ENCODE results near the gene ITM2B.

Gene ITM2B

DNA sequence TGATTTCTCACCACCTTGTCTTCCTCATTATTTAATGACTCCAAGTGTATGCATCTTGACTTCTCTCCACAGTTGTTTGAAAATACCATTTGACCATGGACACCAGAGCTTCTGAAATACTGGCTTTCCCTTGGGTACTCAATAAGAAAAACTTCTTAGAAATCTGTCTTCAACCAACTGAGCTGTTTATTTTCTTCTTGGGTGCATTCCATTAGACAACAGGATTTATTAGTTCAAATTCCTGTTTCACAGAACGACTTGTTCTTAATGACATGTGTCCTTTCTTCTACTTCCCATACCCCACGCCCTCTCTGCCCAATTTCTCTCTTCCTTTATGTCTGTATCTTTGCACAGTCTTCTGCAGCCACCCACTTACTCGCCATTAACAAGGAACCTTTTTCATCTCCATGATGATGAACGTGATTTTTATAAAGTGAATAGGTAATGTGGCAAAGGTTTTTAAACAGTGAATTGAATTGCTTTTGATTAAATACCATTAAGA is 11.3 kb upstream of the ITM2B start:
- Histone ChIP-seq H3K4me3 (ENCODE audit: low read depth, low read length) (no peak overlapping the region), H3K4me1 (ENCODE audit: control insufficient read depth, insufficient read depth, low read length) (no peaks in the 10 kb centered on the region), H3K9me3 (ENCODE audit: control insufficient read depth, insufficient read depth, low read depth, low read length) (no peaks in the 10 kb centered on the region), H3K36me3 (ENCODE audit: control insufficient read depth in 2 of 2, insufficient read depth in 1 of 2, low read length in 2 of 2) (no peaks in the 10 kb centered on the region), H3K27ac (ENCODE audit: extremely low read depth, low read depth, low read length) (no peak overlapping the region)
- TF ChIP-seq ZNF843 (tag by site-specific recombination; IDR thresholded peaks at IDR 0.05) (no peak), ZNF558 (tag by site-specific recombination; IDR thresholded peaks at IDR 0.05) (no peak), KLF17 (tag by site-specific recombination; IDR thresholded peaks at IDR 0.05) (no peak), KLF16 (tag by site-specific recombination; IDR thresholded peaks at IDR 0.05) (no peak), ZIC2 (tag by site-specific recombination; IDR thresholded peaks at IDR 0.05) (no peak), ZNF169 (tag by site-specific recombination; IDR thresholded peaks at IDR 0.05) (no peak), SP2 (tag by site-specific recombination; IDR thresholded peaks at IDR 0.05) (no peak), ZNF292 (tag by site-specific recombination; IDR thresholded peaks at IDR 0.05; ENCODE audit: borderline replicate concordance, low read depth) (no peak), ZNF600 (tag by site-specific recombination; IDR thresholded peaks at IDR 0.05) (no peak), ZNF629 (tag by site-specific recombination; IDR thresholded peaks at IDR 0.05) (no peak), ZBTB48 (tag by site-specific recombination; IDR thresholded peaks at IDR 0.05) (no peak), TCF7L2 (IDR thresholded peaks at IDR 0.05; ENCODE audit: borderline replicate concordance, low read depth, low read length) (no peak)
- TF ChIP-seq, protein P1, sequence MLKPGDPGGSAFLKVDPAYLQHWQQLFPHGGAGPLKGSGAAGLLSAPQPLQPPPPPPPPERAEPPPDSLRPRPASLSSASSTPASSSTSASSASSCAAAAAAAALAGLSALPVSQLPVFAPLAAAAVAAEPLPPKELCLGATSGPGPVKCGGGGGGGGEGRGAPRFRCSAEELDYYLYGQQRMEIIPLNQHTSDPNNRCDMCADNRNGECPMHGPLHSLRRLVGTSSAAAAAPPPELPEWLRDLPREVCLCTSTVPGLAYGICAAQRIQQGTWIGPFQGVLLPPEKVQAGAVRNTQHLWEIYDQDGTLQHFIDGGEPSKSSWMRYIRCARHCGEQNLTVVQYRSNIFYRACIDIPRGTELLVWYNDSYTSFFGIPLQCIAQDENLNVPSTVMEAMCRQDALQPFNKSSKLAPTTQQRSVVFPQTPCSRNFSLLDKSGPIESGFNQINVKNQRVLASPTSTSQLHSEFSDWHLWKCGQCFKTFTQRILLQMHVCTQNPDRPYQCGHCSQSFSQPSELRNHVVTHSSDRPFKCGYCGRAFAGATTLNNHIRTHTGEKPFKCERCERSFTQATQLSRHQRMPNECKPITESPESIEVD (tag by site-specific recombination; IDR thresholded peaks at IDR 0.05), result no peak
- POLR2A ChIA-PET, result no interaction called here
- CTCF ChIA-PET, result no interaction called here

DNA sequence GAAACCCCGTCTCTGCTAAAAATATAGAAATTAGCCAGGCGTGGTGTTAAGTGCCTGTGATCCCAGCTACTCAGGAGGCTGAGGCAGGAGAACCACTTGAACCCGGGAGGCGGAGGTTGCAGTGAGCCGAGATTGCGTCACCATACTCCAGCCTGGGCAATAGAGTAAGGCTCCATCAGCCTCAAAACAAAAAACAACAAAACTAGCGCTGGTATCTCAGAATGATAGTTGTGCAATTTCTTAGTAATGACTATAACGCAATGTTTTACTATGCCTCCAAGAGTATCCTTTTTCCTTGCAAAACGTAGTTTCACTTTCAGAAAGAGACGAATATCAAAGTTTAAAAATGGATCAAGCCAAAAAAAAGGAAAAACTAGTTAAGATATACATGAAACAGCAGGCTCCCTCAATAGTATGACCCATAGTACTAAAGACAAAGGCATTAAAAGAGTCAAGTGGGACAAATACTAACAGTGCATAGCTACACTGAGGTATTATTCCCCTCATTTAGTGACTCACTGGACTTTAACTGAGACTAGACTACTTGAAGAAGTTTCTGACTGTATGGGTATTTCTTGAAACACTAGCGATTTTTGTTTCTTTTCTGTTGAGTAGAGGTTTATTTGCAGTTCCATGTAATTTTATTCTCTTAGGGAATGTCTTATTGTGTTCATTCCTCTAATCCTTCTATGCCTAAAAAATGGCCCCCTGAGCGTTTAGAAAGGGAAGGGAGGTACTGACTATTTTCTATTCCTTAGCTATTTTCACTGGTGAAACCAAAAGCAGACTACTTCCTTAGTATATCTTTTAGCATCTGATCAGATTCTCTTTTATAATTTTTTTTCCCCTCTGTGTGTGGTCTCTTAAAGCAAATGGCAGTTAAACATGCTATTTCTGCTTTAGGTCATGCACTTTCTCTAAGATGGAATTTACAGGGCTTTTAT is 10.4 kb upstream of the ITM2B start:
- no peaks in the 10 kb centered on the region for H3K9me3 ChIP-seq (ENCODE audit: control insufficient read depth, insufficient read depth, low read depth, low read length)
- POLR2A ChIA-PET, result no interaction called here
- H3K27ac ChIP-seq (ENCODE audit: extremely low read depth, low read depth, low read length), result no peak overlapping the region
- no peaks in the 10 kb centered on the region for H3K36me3 ChIP-seq (ENCODE audit: control insufficient read depth in 2 of 2, insufficient read depth in 1 of 2, low read length in 2 of 2)
- CTCF ChIA-PET, result no interaction called here
- TF ChIP-seq ZNF121 (tag by site-specific recombination; IDR thresholded peaks at IDR 0.05) (peak; percentile 21; the same call in 1 of the 2 replicates), ZBTB7A (tag by site-specific recombination; IDR thresholded peaks at IDR 0.05; ENCODE audit: low read depth) (no peak)
- TF ChIP-seq, protein P1 (tag by site-specific recombination; IDR thresholded peaks at IDR 0.05), result peak; percentile 6; the same call in 1 of the 2 replicates
- no peaks in the 10 kb centered on the region for H3K4me1 ChIP-seq (ENCODE audit: control insufficient read depth, insufficient read depth, low read length)
- H3K4me3 ChIP-seq (ENCODE audit: low read depth, low read length), result no peak overlapping the region

- Histone ChIP-seq H3K27ac (ENCODE audit: extremely low read depth, low read depth, low read length) (no peak overlapping the region), H3K9me3 (ENCODE audit: control insufficient read depth, insufficient read depth, low read depth, low read length) (no peaks in the 10 kb centered on the region), H3K4me1 (ENCODE audit: control insufficient read depth, insufficient read depth, low read length) (no peaks in the 10 kb centered on the region), H3K36me3 (ENCODE audit: control insufficient read depth in 2 of 2, insufficient read depth in 1 of 2, low read length in 2 of 2) (no peaks in the 10 kb centered on the region), H3K4me3 (ENCODE audit: low read depth, low read length) (no peak overlapping the region)
- ChIA-PET CTCF (no interaction called here), POLR2A (no interaction called here)
- TF ChIP-seq ZNF184 (tag by site-specific recombination; IDR thresholded peaks at IDR 0.05) (no peak), SALL2 (tag by site-specific recombination; IDR thresholded peaks at IDR 0.05; ENCODE audit: borderline replicate concordance) (no peak), KLF9 (tag by site-specific recombination; IDR thresholded peaks at IDR 0.05; ENCODE audit: low read depth) (no peak), ZNF660 (tag by site-specific recombination; IDR thresholded peaks at IDR 0.05) (no peak), ZNF549 (tag by site-specific recombination; IDR thresholded peaks at IDR 0.05) (no peak), ZNF544 (tag by site-specific recombination; IDR thresholded peaks at IDR 0.05) (no peak), KLF16 (tag by site-specific recombination; IDR thresholded peaks at IDR 0.05) (no peak)
These were observed 8.3 kb upstream of the ITM2B start for GRCh38 chr13:48224701-48225100.

All from HEK293 (cell line).